Measurements from ENCODE around the gene PCMTD2.
A peak's percentile ranks its signal among the peaks of the same experiment; 100 is the strongest.

PCMTD2 gene

GRCh38 chr20:64256282-64256935 lies 861 bp downstream of the PCMTD2 start:
- no peak for DNase-seq (ENCODE audit: low read depth)

DNA sequence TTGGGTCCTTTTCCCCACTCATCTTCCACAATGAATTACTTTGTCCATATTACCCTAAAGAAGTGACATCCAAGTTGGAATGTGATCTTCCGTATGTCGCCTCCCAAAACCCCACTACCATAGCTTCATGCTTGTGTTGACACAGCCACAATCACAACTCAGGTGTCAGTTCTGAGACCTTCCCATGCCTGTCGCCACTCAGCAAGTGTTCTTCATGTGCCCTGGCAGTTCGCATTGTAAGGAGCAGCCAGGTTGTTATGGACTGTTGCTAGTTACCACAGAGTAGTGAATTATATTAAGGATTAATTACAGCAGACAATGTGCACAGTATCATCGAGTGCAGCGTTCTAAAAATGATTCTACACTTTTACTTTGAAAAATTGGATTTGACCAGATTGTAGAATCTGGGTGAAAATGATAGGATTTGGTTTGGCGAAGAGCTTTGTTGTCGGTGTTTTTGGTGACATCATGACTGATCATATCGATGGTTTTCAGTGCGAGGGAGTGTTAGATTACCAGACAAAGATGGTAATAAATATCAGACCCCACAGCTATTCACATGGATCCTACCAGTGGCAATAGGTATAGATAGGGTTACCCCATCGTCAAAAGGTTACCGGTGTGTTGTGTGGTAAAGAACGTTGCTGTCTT lies 1.7 kb downstream of the PCMTD2 start:
- DNase-seq (ENCODE audit: low read depth): no peak

DNA sequence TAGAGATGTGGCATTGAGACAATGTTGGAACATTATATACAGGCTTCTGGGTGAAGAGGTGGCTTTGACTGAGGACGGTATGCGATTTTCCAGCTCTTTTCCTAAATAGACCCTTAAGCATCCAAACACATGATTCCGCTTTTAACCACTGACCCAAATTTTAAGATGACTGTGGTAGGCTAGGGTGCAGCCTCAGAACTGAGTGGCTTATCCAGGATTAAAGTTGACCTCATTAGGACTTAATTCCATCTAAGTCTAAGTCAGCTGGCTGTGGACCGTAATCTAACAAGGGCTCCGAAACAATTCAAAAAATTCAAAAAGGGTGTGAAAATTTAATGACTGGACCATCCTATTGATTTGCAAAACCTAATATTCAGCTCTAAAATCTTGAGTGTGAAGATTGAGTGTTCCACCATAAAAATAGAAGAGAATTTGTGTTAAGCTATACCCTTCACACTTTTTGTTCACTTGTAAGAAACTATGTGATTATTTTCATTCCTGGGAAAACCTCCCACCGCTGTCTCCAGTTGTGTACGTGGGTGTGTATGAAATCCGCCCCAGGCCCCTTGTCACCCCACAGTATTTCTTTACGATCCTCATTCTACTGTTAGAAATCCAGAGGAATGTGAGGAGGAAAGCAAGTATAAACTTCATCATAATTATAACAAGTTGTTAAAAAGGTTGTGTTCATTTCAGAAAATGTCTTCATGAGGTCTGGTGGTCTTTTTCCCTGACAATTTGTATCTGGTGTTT lies 2.7 kb downstream of the PCMTD2 start:
- DNase-seq (ENCODE audit: low read depth): no peak

- DNase-seq (ENCODE audit: low read depth): no peak
These were observed 4.7 kb downstream of the PCMTD2 start for GRCh38 chr20:64260239-64260638.

- peak; percentile 58 for DNase-seq (ENCODE audit: low read depth)
These were observed 5.6 kb downstream of the PCMTD2 start for GRCh38 chr20:64261138-64261537.

- DNase-seq (ENCODE audit: low read depth): no peak
These were observed 8.5 kb downstream of the PCMTD2 start for GRCh38 chr20:64264091-64264490.

- DNase-seq (ENCODE audit: low read depth): no peak
These were observed 9.7 kb downstream of the PCMTD2 start for GRCh38 chr20:64265201-64265600.

GRCh38 chr20:64266988-64267387 lies 11.4 kb downstream of the PCMTD2 start:
- no peak for DNase-seq (ENCODE audit: low read depth)

DNA sequence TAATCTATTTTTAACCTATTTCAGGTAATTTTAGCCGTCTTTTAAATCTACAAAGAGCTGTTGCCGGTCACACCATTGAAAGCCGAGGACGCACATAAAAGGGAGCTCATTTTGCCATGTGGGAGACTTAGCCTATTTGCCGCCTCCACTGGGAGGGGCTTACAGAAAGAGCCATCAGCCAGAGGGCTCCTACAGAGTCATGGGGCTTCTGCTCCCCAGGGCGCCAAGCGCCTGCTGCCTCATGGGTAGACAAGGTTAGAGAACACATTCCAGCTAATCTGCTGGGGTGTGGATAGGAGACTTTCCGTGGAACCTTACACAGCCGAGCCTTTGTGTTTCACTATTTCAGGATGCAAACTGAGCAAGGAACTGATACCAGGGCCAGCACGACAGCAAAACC lies 12.6 kb downstream of the PCMTD2 start:
- DNase-seq (ENCODE audit: low read depth): no peak

DNA sequence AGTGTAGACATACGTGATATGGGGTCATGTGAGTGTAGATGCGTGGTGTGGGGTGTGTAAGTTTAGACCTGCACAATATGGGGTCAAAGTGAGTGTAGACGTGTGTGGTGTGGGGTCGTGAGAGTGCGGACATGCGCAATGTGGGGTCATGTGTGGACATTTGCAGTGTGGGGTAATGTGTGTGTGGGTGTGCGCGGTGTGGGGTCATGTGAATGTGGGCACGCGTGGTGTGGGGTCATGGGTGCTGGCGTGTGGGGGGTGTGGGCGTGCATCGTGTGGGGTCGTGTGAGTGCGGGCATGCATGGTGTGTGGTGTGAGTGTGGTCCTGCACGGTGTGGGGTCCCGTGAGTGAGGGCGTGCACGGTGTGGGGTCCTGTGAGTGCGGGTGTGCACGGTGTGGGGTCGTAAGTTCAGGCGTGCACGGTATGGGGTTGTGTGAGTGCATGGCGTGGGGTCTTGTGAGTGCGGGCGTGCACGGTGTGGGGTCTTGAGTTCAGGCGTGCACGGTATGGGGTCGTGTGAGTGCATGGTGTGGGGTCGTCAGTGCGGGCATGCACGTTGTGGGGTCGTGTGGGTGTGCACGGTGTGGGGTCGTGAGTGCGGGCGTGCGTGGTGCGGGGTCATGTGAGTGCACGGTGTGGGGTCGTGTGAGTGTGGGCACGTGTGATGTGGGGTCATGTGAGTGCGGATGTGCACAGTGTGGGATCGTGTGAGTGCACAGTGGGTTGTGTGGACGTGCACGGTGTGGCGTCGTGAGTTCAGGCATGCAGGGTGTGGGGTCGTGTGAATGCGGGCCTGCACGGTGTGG lies 14.3 kb downstream of the PCMTD2 start:
- DNase-seq (ENCODE audit: low read depth): no peak

DNA sequence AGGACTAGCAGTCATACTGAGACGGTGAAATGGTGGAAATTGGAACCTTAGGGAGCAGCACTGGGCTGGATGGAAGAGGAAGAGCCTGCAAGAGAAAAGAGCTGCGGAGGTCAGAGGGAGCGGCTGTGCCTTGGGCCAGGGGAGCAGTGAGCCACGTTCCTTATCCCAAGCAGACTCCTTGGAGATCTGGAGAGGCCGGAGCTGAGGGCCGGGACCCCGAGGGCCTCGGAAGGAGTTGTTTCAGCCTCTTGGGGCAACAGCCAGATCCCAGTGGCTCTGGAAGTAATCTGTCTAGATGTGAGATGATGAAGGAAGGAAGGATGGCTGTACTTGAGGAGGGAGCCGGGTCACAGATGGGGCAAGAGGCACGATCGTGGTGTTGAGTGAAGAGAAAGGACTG lies 16.1 kb downstream of the PCMTD2 start:
- no peak for DNase-seq (ENCODE audit: low read depth)

GRCh38 chr20:64273109-64273508 lies 17.6 kb downstream of the PCMTD2 start:
- no peak for DNase-seq (ENCODE audit: low read depth)

DNA sequence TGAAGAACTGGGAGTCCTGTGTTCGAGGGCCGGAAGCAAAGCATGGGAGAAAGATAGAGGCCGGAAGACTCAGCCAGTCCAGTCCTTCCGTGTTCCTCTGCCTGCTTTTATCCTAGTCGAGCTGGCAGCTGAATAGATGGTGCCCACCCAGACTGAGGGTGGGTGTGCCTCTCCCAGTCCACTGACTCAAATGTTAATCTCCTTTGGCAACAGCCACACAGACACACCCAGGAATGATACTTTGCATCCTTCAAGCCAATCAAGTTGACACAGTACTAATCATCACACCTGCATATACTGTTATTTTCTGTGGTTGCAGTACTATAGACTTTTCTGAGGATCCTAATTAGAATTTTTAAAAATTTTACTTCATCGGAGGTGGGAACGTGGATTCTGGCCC lies 21.3 kb downstream of the PCMTD2 start:
- DNase-seq (ENCODE audit: low read depth): no peak

DNA sequence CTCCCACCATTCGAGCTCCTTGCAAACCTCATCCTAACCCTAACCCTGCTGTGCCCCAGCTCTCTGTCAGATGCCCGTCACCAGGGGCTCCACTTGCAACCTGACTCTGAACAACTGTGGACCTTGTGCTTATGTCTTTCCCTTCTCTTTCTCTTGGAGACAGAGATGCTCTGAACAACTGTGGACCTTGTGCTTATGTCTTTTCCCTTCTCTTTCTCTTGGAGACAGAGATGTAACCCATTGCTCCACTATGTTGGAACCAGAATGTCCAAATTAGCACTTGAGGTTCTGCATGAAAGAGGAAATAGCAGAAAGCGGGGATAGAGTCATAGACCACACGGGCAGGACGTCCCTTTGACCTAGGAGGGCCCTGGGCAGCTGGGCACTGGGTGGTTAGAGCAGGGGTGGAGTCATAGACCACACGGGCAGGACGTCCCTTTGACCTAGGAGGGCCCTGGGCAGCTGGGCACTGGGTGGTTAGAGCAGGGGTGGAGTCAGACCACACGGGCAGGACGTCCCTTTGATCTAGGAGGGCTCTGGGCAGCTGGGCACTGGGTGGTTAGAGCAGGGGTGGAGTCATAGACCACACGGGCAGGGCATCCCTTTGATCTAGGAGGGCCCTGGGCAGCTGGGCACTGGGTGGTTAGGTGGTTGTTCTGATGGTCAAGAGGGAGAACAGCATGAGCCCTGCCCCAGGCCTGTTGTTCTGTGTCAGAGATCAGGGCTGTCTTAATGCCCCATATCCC lies 22.2 kb downstream of the PCMTD2 start:
- DNase-seq (ENCODE audit: low read depth): no peak

DNA sequence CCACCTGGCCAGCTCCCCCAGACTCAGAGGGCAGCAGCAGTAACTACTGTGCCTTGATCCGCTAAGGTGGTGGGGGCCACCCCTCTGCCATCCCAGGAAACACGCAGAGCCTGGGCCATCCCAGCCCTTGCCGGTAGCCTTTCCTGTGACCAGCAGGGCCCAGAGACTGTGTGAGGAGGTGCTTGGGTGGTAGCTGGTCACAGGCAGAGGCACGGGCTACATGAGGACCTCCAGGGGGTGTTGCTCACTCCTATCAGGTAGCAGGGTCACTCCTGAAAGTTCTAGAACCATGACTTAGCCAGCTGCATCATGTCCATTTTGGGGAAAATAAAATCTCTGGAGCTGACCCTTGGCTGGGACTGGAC lies 22.8 kb downstream of the PCMTD2 start:
- no peak for DNase-seq (ENCODE audit: low read depth)

GRCh38 chr20:64279826-64280459 lies 24.4 kb downstream of the PCMTD2 start:
- DNase-seq (ENCODE audit: low read depth): no peak

GRCh38 chr20:64280460-64280843 lies 24.9 kb downstream of the PCMTD2 start:
- DNase-seq (ENCODE audit: low read depth): no peak

GRCh38 chr20:64283646-64284045 lies 28.1 kb downstream of the PCMTD2 start:
- no peak for DNase-seq (ENCODE audit: low read depth)

DNA sequence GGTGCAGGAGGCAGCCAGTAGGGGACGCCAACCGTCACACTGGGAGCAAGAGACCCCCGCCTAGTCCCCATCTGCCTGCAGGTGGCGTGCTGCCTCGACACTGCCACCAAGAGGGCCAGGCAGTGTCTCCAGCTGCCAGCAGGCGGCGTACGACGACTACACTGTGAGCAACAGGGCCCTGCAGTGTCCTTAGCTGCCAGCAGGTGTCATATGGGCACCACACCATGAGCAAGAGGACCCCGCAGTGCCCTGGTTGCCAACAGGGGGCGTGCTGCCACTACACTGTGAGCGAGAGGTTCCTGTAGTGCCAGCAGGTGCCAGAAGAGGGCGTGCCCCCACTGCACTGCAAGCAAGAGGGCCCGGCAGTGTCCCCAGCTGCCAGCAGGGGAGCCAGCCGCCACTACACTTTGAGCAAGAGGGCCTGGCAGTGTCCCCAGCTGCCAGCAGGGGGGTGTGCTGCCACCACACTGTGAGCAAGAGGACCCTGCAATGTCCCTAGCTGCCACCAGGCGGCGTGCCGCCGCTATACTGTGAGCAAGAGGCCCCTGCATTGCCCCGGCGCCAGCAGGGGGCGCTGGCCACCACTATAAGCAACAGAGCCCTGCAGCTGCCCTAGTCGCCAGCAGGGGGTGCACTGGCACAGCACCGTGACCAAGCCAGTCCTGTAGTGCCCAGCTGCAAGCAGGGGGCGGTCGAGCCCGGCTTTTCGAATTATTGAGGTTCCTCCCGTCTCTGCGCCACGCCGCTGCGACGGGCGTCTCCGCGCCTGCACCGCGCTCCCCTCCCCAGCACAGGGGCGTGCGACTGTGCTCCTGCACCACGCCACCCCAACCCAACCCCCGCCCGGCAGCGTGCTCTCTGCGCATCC lies 30.3 kb downstream of the PCMTD2 start:
- peak; percentile 54 for DNase-seq (ENCODE audit: low read depth)
